SU-DHL-6 (cell line): Measurements from ENCODE around the gene CAD.

Experiments
- CTCF ChIP-seq: fragments of 200-600 bp; sonication (generic); IDR thresholded peaks from one replicate; pipeline ENCODE4 v1.5.1; 2017; ENCODE audit warnings: antibody characterized with exemption, mild to moderate bottlenecking, low read length, moderate library complexity; ENCODE audit not compliant: insufficient read depth, poor library complexity, severe bottlenecking
- EZH2phosphoT487 ChIP-seq: fragments of 200-600 bp; sonication (generic), shearing (Covaris generic); conservative IDR thresholded peaks from 2 replicates; pipeline ENCODE4 v1.6.1; 2018; ENCODE audit warnings: mild to moderate bottlenecking, antibody characterized with exemption, low read length, moderate library complexity, mixed read lengths

GRCh38 chr2:27270670-27271069 lies 53.5 kb downstream of the CAD start:
- TF ChIP-seq CTCF = no peak
- TF ChIP-seq EZH2phosphoT487 = no peak
